HCT116 (cell line): ENCODE results near the gene PIK3R6. TPM values are rescaled to one million over a fixed set of nuclear protein-coding genes. Genes with fewer than 3 reads are reported as not detected.

Experiments used
- ATAC-seq: fragments of 200-7000 bp; cut with Tn5 transposase; 2 replicates; pipeline ENCODE4 v1.9.1; 2020; ENCODE audit warnings: mild to moderate bottlenecking, moderate library complexity
- BruUV-seq: library from RNA; stranded (reverse); fragments of 400-500 nt; replicated peaks from 2 replicates; lab custom pipeline; 2021; lab: Mats Ljungman, UMichigan
- CTCF ChIA-PET: fragments of 300-600 bp; sonication (Branson Sonifier 250); formaldehyde crosslinking; loops from one replicate; lab custom pipeline; 2021; ENCODE audit warnings: antibody characterized with exemption; lab: Charles Lee
- POLR2A ChIA-PET: fragments of 300-600, 350-600 bp; sonication (Branson Sonifier 250); formaldehyde crosslinking; loops from one replicate; lab custom pipeline; 2021; ENCODE audit warnings: antibody characterized with exemption; lab: Charles Lee
- RAD21 ChIA-PET, 2 experiments: fragments of 300-600 bp; sonication (Branson Sonifier 250); formaldehyde crosslinking; loops; one replicate each; lab custom pipeline; 2023; ENCODE audit warnings: low total read pairs in 2 of 2; ENCODE audit not compliant: uncharacterized antibody in 2 of 2, unreplicated experiment in 2 of 2, low non-redundant PET in 1 of 2; lab: Charles Lee
- DNase-seq: peaks from one replicate; pipeline ENCODE4 v3.0.0-alpha.2; 2010; ENCODE audit warnings: low read depth, low spot score
- H2AFZ ChIP-seq: fragments of 200-600 bp; shearing (Covaris generic), sonication (generic); 2 replicates; pipeline ENCODE4 v1.6.1; 2017; ENCODE audit warnings: low read depth, mixed run types, mixed read lengths, antibody characterized with exemption, low read length; ENCODE audit not compliant: poor library complexity, severe bottlenecking
- H3K27ac ChIP-seq: 2 replicates; pipeline ENCODE4 v1.5.1; 2012; ENCODE audit warnings: low read depth, low read length
- H3K27me3 ChIP-seq: fragments of 200-600 bp; sonication (generic); 2 replicates; pipeline ENCODE4 v1.6.1; 2016; ENCODE audit warnings: mixed run types, low read length, mixed read lengths; ENCODE audit not compliant: insufficient read depth
- H3K36me3 ChIP-seq, 2 experiments: fragments of 200-500 bp in 1 of 2; fragments of 200-600 bp in 1 of 2; sonication (Bioruptor generic) in 1 of 2; sonication (generic) in 1 of 2; 2 replicates each; pipeline versions ENCODE4 v1.5.1 to v1.6.1; 2014 to 2016; ENCODE audit warnings: low read length in 2 of 2, inconsistent platforms in 1 of 2, mixed read lengths in 1 of 2, mixed run types in 1 of 2; ENCODE audit not compliant: insufficient read depth in 2 of 2, control insufficient read depth in 1 of 2
- H3K4me1 ChIP-seq, 2 experiments: fragments of 200-600 bp in 1 of 2; sonication (generic) in 1 of 2; 2 replicates each; pipeline versions ENCODE4 v1.5.1 to v1.6.1; 2012 to 2017; ENCODE audit warnings: low read length in 2 of 2, inconsistent platforms in 1 of 2, mild to moderate bottlenecking in 1 of 2, mixed read lengths in 1 of 2, mixed run types in 1 of 2, moderate library complexity in 1 of 2; ENCODE audit not compliant: insufficient read depth in 2 of 2, control insufficient read depth in 1 of 2
- H3K4me2 ChIP-seq: fragments of 200-600 bp; sonication (generic); 2 replicates; pipeline ENCODE4 v1.6.1; 2017; ENCODE audit warnings: mixed run types, low read length, mixed read lengths
- H3K4me3 ChIP-seq, 2 experiments: fragments of 200-600 bp in 1 of 2; sonication (generic) in 1 of 2; replicated peaks in 1 of 2; 2 replicates each; pipeline ENCODE4 v1.5.1; 2011 to 2016; ENCODE audit warnings: low read length in 2 of 2, control low read depth in 1 of 2, low read depth in 1 of 2, mild to moderate bottlenecking in 1 of 2, mixed read lengths in 1 of 2, mixed run types in 1 of 2
- H3K79me2 ChIP-seq: fragments of 200-600 bp; sonication (generic); 2 replicates; pipeline ENCODE4 v1.6.1; 2017; ENCODE audit warnings: mild to moderate bottlenecking, mixed run types, low read length, moderate library complexity, mixed read lengths; ENCODE audit not compliant: insufficient read depth
- H3K9ac ChIP-seq: fragments of 200-600 bp; sonication (generic); 2 replicates; pipeline ENCODE4 v1.6.1; 2016; ENCODE audit warnings: low read length, mixed read lengths
- H3K9me2 ChIP-seq: fragments of 200-600 bp; sonication (generic), shearing (Covaris generic); 2 replicates; pipeline ENCODE4 v1.6.1; 2017; ENCODE audit warnings: mixed run types, mild to moderate bottlenecking, moderate library complexity; ENCODE audit not compliant: insufficient read depth
- H3K9me3 ChIP-seq, 2 experiments: fragments of 200-500 bp in 1 of 2; fragments of 200-600 bp in 1 of 2; sonication (Bioruptor generic) in 1 of 2; sonication (generic) in 1 of 2; 2 replicates each; pipeline ENCODE4 v1.6.1; 2014 to 2017; ENCODE audit warnings: low read length in 2 of 2, mixed read lengths in 2 of 2, inconsistent platforms in 1 of 2, low read depth in 1 of 2, mild to moderate bottlenecking in 1 of 2, mixed run types in 1 of 2, moderate library complexity in 1 of 2; ENCODE audit not compliant: control insufficient read depth in 1 of 2, insufficient read depth in 1 of 2
- H4K20me1 ChIP-seq: fragments of 200-600 bp; sonication (generic), shearing (Covaris generic); 2 replicates; pipeline ENCODE4 v1.6.1; 2017; ENCODE audit warnings: mixed run types, mild to moderate bottlenecking, moderate library complexity; ENCODE audit not compliant: insufficient read depth
- CBX3 ChIP-seq: IDR thresholded peaks from 2 replicates; pipeline ENCODE4 v1.6.1; 2012; ENCODE audit warnings: low read depth
- CEBPB ChIP-seq: IDR thresholded peaks from 2 replicates; pipeline ENCODE4 v1.6.1; 2012; ENCODE audit warnings: low read depth
- CTCF ChIP-seq, 3 experiments: fragments of 200-600 bp in 1 of 3; sonication (generic) in 1 of 3; IDR thresholded peaks in 2 of 3; conservative IDR thresholded peaks in 1 of 3; 2 replicates each; pipeline ENCODE4 v1.5.1; 2012 to 2017; ENCODE audit warnings: low read depth in 2 of 3, low read length in 2 of 3, antibody characterized with exemption in 1 of 3, borderline replicate concordance in 1 of 3, control low read depth in 1 of 3, mild to moderate bottlenecking in 1 of 3, mixed read lengths in 1 of 3, mixed run types in 1 of 3, moderate library complexity in 1 of 3; ENCODE audit not compliant: insufficient read depth in 1 of 3
- EGR1 ChIP-seq: IDR thresholded peaks from 2 replicates; pipeline ENCODE4 v1.6.1; 2012; ENCODE audit warnings: low read depth
- FOSL1 ChIP-seq: IDR thresholded peaks from 2 replicates; pipeline ENCODE4 v1.6.1; 2012; ENCODE audit warnings: low read depth
- JUND ChIP-seq: IDR thresholded peaks from 2 replicates; pipeline ENCODE4 v1.6.1; 2012
- MAX ChIP-seq: IDR thresholded peaks from 2 replicates; pipeline ENCODE4 v1.6.1; 2012
- POLR2AphosphoS5 ChIP-seq: IDR thresholded peaks from 2 replicates; pipeline ENCODE4 v1.6.1; 2011; ENCODE audit warnings: mild to moderate bottlenecking, low read depth, low read length, moderate library complexity
- RAD21 ChIP-seq: IDR thresholded peaks from 2 replicates; pipeline ENCODE4 v1.6.1; 2012; ENCODE audit warnings: low read depth, mild to moderate bottlenecking
- REST ChIP-seq: IDR thresholded peaks from 2 replicates; pipeline ENCODE4 v1.6.1; 2012; ENCODE audit warnings: low read depth
- SIN3A ChIP-seq: IDR thresholded peaks from 2 replicates; pipeline ENCODE4 v1.6.1; 2012; ENCODE audit warnings: low read depth
- SP1 ChIP-seq: IDR thresholded peaks from 2 replicates; pipeline ENCODE4 v1.6.1; 2012; ENCODE audit warnings: low read depth
- TCF7L2 ChIP-seq: IDR thresholded peaks from 2 replicates; pipeline ENCODE4 v1.7.0; 2011; ENCODE audit warnings: borderline replicate concordance, inconsistent platforms; ENCODE audit not compliant: insufficient read depth, insufficient read length; ENCODE audit errors: extremely low read depth
- YY1 ChIP-seq: IDR thresholded peaks from 2 replicates; pipeline ENCODE4 v1.6.1; 2011; ENCODE audit warnings: low read length, low read depth, moderate library complexity, mild to moderate bottlenecking; ENCODE audit not compliant: insufficient replicate concordance; ENCODE audit errors: extremely low read depth
- ZFX ChIP-seq: fragments of 450-650 bp; IDR thresholded peaks from 2 replicates; pipeline ENCODE4 v1.6.1; 2017
- intact Hi-C: fragments of 100-400 bp; cut with micrococcal nuclease; formaldehyde crosslinking; loops from 2 replicates; pipeline ENCODE4 v1.10.0; 2022
- total RNA-seq: library from RNA; stranded (reverse); gene quantifications from one replicate; pipeline ENCODE4 v1.2.1, GENCODE V29; 2021; ENCODE audit not compliant: unreplicated experiment

The PIK3R6 gene
- total RNA-seq, 1 experiment from 2014 or later, result 0.07 TPM

GRCh38 chr17:8825802-8826201, 41.7 kb downstream of the PIK3R6 start:
- Histone ChIP-seq H3K9ac (no peak overlapping the region), H3K4me3 (no peak overlapping the region), H3K79me2 (no peaks in the 10 kb centered on the region), H3K27ac (no peak overlapping the region), H3K27me3 (no peaks in the 10 kb centered on the region), H4K20me1 (no peaks in the 10 kb centered on the region), H3K9me3 (peaks cover 4 to 9% of the 10 kb centered on the region in 2 experiments; a peak in 2 of 4 replicates), H3K9me2 (no peaks in the 10 kb centered on the region), H3K4me2 (no peak overlapping the region), H3K36me3 (no peaks in the 10 kb centered on the region), H3K4me1 (no peaks in the 10 kb centered on the region), H2AFZ (no peak overlapping the region)
- ATAC-seq (no peak), DNase-seq (no peak)
- CTCF ChIA-PET, result no interaction called here
- no peak for TF ChIP-seq CTCF (IDR thresholded peaks at IDR 0.05 in 2 of 3, conservative IDR thresholded peaks at IDR 0.05 in 1 of 3; ENCODE audit: borderline replicate concordance in 1 of 3, insufficient read depth in 1 of 3, low read depth in 2 of 3, low read length in 2 of 3)
- POLR2A ChIA-PET, result no interaction called here
- RAD21 ChIA-PET, result no interaction called here
- no TSS peak for BruUV-seq
- intact Hi-C loops, result no loop called here

GRCh38 chr17:8823279-8823678, 44.2 kb downstream of the PIK3R6 start:
- intact Hi-C loops, result no loop called here
- H3K4me1 ChIP-seq, result no peaks in the 10 kb centered on the region
- no peaks in the 10 kb centered on the region; the same call in 1 of the 2 replicates for H3K27me3 ChIP-seq
- no peak overlapping the region for H3K4me2 ChIP-seq
- no peak overlapping the region for H3K4me3 ChIP-seq
- ChIA-PET POLR2A (no interaction called here), RAD21 (no interaction called here), CTCF (no interaction called here)
- DNase-seq (no peak), ATAC-seq (no peak)
- no peak overlapping the region for H2AFZ ChIP-seq
- no peaks in the 10 kb centered on the region for H3K36me3 ChIP-seq
- TF ChIP-seq CBX3 (no peak), EGR1 (no peak), YY1 (no peak), MAX (no peak), SIN3A (no peak), TCF7L2 (no peak), POLR2AphosphoS5 (no peak), JUND (no peak), ZFX (no peak), RAD21 (no peak), SP1 (no peak), FOSL1 (no peak), CEBPB (no peak), REST (no peak)
- no peaks in the 10 kb centered on the region for H4K20me1 ChIP-seq
- H3K9ac ChIP-seq, result no peak overlapping the region
- peaks cover 4 to 9% of the 10 kb centered on the region in 2 experiments; a peak in 2 of 4 replicates for H3K9me3 ChIP-seq
- no TSS peak for BruUV-seq
- no peaks in the 10 kb centered on the region for H3K9me2 ChIP-seq
- H3K79me2 ChIP-seq, result no peaks in the 10 kb centered on the region
- H3K27ac ChIP-seq, result no peak overlapping the region
